Measurements from ENCODE around the gene ERBB4.

GRCh38 chr2:211948932-211949331, 589.7 kb downstream of the ERBB4 start:
- TF ChIP-seq GATA2 (IDR thresholded peaks at IDR 0.05; ENCODE audit: low read depth, low read length) (no peak), GATA3 (IDR thresholded peaks at IDR 0.05; ENCODE audit: low read depth, low read length) (no peak)

All from SH-SY5Y (cell line).